GM19438 (cell line): ENCODE measurements around the gene LTBP1.
"Not testable (repeated sequence)": the region's sequence is repeated elsewhere in the genome, so short reads cannot be mapped to it uniquely, and the experiment has no call there.

Experiments
- ATAC-seq: cut with Tn5 transposase; IDR thresholded peaks from one replicate; pipeline ENCODE4 v1.9.1; 2021; ENCODE audit warnings: low read depth; ENCODE audit not compliant: unreplicated experiment

The LTBP1 gene

DNA sequence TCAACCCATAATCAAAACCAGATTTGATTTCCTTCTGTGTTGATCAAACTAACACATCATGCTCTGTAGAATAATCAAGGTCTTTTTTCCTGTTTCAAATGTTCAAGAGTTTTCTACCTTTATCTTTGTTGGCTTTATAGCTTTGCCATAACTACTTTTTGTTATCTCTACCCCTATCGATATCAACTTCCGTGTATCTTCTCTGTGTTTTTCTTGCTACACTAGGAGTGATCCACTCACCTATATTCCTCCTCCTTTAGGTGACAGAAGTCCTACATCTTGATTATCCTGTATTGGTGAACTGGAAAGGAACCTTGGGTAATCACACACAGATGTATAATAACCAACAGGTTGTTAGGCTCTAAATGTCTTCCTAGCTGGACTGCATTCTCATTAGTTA, 85.5 kb downstream of the LTBP1 start:
- no peak for ATAC-seq

DNA sequence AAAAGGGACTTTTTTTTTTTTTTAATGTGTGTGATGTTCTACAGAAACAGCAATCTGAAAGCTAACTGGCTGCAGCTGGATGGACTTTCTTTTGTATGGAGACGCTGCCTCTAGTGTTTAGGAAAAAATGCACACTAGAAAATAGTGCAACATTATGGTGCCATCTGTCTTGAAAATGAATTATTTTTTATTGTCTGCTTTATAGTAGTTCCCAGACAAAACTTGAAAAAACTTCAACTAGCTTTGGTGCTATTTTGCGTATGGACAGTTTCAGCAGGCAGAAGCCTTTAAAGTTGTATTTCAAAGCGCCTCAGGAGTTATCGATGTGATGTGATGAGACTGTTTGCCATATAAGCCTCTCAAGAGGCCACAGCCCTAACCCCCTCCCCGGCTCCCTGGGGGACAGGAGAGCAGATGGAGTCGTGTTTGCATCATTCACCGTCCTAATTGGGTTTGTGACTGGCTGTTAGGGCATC, 86.9 kb downstream of the LTBP1 start:
- no peak for ATAC-seq

DNA sequence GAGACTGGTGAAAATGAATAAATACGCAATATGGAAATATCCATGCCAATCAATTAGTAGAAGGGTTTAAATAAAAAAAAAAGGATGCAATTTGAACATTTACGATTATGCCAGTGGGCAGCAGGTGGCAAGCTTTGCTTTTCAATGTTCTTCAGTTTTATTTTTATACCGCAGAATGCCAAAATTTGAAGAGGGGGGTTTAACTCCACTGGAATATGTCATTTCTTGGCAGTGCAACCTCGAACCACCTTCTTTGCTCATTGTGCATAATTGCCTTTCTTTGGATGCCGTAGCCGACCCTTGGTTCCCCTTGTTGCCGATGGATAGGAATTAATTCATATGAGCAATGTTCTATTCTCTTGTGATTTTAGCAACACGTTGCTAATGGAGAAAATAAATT, 88.0 kb downstream of the LTBP1 start:
- no peak for ATAC-seq

DNA sequence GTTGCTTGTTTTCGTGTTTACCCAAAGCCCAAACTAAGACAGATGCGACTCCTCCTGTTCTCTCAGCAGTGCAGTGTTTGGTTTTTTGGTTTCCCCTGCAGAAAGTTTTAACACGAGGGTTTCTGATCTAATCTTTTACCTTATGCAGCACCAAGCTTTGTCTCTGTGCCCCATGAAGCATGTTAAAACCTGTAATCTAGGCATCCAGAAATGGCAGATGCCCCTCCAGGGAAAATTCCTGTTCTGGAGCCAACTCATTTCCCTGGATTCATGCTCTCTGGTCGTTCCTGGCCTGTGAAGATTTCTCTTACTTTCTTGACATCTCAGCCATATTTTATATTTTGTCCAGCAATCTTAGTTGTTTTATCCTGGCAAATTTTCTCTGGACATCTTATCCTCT, 91.5 kb downstream of the LTBP1 start:
- ATAC-seq = no peak

DNA sequence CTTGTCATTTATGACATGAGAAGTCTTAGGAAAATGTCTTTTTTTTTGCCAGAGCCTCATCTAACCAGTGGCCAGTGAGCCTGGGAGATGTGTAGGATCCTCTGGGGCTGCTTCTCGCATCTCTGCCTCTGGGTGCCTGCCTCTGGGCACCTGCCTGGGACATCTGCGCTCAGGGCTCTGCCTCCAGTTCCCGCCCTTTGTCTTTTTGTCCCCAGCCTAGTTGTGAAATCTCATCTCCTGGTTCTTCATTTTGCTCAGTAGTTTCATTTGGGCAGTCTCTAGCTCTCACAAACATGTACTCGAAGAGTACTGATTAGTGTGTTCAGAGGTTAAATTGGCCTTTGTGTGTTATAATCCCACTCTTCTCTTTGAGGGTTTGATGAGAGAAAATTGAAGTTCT, 92.0 kb downstream of the LTBP1 start:
- ATAC-seq = no peak

DNA sequence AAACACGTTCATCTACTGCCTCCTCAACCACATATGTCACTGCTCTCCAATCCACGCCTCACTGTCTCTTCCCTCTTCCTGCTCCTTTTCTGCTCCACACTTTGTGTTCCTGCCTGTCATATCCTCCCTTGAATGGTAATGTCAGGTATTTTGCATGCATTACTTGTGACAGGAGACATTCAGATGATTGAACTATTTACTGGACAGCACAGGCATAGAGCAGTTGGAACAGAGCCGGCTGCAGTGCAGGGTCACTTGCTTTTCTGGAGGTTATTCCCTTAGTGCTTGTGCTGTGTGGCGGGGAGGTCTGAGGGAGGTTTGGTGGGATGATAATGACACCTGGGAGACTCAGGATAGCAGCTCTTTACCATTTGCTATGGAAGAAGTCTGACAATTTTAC, 93.8 kb downstream of the LTBP1 start:
- no peak for ATAC-seq

DNA sequence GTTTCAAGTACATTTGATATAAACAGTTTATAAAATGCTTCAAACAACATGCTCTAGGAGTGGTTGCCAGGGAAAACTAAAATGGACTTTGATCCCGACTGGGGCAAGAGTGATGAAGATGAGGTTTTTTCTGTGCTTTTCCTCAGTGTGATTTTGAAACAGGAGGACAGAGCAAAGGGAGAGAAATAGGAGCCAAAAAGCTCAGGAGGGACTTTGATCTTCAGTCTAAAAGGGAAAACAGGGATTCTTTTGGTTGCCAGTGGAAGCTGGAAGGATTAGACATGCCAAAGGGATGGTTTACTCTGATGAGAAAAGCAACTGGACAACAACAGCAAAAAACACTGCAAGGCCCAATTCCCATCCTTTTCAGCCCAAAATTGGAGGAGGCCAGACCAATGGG, 95.5 kb downstream of the LTBP1 start:
- no peak for ATAC-seq

DNA sequence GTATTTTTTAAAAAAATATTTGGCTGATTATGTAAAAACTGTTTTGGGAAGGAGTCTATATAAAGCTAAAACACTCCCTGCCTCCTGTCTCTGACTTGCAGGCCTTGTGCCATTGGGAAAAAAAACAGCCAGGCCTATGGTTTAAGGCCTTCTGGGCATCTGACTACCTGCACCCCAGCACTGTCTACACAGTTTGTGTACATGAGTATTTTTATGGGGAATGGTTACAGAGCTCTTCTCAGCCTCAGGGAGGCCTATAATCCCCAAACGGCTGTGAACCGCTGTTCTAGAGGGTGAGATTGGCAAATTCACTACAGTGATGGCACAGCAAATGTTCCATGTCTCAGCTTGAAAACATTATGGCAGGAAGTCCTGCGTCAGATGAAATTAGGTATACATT, 96.1 kb downstream of the LTBP1 start:
- ATAC-seq = no peak

DNA sequence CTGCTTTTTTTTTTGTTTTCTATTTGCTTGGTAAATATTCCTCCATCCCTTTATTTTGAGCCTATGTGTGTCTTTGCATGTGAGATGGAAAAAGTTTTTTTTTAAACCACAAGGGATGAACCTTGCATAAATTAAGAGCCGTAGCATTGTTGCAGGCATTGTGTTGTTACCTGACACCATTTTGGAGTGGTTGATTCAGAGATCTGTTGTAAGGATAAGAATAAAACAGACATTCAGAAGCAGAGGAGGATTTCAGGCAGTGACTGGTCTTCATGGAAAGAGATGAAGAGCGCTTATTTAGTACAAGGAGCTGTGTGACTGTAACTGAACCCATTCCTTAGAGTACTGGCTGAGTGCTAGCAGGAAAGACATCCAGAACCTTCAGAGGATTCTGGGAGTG, 101.2 kb downstream of the LTBP1 start:
- ATAC-seq = no peak

DNA sequence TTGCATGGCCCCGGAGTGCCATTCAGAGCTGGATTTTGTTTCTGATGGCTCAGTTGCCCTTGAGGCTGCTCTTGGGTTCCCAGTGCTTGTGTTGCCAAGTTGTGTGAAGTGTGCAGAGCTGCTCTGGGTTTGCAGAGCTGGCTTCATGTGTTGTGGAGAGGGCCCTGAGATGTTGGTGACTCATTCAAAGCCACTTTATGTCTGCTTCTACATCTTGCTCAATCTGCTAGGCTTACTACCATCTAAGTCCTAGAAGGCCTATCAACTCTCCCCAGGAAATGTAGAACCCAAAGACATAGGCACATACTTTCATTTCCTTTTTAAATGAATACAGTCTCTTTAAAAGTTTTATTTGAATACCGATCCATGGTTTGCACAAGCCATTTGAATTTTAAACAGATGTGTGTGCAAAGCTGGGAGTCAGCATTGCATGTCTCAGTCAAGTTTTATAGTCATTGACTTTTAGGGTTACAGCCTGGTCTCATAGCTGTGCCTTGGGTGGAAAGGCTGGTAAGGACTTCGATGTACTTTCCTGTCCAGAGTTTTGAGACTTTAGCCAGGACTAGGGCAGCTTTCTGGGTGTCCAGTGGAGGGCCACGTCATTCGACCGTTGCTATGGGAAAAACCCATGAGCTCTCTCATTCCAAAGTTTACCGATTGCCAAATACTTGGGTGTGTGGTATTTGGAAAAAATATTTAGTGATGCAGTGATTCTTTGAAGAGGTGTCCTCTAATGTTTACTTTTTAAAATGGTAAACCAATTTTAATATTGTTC, 105.0 kb downstream of the LTBP1 start:
- ATAC-seq = no peak

DNA sequence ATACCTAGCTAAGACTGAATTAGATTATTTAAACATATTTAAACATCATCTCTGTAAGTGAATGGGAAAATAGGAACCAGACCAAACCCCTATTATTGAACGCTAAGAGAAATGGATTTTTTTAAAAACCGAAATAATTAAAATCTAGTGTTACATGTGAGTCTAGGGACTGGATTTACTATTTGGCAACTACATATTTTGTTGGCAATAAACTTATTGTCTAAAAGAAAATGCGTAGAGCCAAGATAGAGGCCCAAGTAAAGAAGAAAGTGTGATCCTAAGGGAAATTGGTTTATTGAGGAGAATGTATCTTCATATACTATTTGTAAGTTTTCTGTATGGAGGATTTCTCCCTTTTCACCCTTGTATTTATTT, 105.6 kb downstream of the LTBP1 start:
- ATAC-seq = no peak

DNA sequence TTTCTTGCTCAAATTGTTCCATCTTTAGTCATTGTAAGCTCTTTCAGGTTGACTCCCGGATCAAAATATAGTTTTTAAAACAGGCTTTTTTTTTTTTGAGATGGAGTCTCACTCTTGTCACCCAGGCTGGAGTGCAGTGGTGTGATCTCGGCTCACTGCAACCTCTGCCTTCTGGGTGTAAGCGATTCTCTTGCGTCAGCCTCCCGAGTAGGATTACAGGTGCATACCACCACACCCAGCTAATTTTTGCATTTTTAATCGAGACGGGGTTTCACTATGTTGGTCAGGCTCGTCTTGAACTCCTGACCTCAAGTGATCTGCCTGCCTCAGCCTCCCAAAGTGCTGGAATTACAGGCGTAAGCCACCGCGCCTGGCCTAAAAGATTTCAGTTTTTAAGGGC, 106.0 kb downstream of the LTBP1 start:
- not testable (repeated sequence) for ATAC-seq

DNA sequence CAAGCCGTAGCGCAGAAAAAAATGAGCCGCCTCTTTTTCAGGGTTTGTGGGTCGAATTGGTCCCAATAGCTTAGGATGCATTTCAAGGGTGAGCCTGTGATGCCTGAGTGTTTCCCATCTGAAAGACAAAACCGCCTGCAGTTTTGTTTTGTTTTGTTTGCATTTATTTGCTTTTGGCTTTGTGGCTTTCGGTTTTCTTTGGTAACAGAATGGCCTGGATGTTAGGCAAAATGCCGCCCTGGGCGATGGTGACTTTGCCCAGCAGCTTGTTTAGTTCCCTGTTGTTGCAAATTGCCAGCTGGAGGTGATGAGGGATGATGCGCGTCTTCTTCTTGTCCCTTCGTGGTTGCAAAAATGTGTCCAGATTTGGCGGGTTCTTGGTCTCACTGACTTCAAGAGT, 109.4 kb downstream of the LTBP1 start:
- no peak for ATAC-seq

DNA sequence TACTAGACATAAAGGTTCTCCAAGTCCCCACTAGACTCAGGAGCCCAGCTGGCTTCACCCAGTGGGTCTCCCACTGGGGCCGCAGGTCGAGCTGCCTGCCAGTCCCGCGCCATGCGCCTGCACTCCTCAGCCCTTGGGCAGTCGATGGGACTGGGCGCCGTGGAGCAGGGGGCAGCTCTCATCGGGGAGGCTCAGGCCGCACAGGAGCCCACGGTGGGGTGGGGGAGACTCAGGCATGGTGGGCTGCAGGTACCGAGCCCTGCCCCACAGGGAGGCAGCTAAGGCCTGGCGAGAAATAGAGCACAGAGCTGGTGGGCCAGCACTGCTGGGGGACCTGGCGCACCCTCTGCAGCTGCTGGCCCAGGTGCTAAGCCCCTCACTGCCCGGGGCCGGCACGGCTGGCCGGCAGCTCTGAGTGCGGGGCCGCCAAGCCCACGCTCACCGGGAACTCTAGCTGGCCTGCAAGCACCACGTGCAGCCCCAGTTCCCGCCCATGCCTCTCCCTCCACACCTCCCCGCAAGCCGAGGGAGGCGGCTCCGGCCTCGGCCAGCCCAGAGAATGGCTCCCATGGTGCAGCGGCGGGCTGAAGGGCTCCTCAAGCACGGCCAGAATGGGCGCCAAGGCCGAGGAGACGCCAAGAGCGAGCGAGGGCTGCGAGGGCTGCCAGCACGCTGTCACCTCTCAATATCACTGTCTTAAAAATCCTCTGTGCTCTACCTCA, 110.7 kb downstream of the LTBP1 start:
- not testable (repeated sequence) for ATAC-seq

DNA sequence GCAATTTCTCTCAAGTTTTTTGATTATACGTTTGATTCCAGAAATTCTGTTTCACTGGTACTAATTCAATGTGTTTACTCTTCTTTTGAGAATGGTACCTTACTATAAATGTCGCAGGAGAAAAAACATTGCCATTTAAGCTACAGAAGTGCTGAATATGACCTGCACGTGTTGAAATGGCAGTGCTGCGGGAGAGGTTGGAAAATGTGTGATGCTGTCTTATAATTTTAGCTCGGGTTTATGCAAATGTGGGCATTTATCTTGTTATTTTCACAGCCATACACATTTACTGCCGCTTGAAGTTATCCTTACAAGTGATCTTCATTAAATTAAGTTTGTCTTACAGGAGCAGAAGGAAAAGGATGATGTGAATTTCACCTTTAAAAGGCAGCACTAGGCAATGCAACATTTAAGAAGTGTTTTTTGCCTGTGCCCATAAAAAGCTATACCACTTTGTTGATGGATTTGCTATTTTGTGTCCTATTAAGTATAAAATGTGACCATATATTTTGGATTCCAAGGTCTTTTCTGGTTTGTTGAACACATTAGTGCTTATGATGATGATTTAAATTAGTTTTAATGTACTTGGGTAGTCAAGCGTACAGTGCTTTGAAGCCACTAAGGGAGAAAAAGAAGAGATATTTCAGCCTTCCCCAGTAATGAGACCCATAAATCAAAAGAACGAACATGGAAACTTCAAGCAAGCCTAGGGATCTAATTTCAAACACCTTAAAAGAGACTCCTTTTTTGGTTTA, 112.1 kb downstream of the LTBP1 start:
- no peak for ATAC-seq

DNA sequence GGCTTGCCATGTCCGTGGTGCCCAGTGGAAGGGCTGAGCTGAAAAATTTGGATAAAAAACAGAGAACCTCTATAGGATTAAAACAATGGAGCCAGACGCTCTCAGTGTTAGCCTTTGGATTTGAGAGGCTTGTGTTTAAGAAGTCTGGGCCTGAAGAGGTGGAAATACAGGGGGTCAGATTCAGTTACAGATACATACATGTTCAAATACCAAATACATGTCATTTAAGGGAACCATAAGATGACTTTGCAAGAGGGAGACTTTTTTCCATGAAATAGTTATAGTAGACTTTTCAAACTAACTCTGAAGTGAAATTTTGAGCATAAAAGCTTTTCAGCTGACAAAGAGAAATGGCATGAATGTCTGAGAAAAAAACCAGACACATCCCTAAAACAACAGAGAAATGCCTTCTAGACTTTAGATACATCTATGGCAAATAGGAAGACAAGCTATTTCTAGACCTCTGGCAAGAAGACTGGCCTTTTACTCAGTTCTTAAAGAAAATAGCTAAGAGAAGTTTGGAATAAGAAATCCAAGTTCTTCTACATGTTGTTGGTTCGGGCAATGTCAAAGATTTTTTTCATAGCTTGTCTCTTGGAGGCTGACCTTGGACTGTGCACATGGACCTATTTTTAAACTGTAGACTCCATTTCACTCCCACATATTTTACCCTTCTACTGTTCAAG, 112.9 kb downstream of the LTBP1 start:
- no peak for ATAC-seq

DNA sequence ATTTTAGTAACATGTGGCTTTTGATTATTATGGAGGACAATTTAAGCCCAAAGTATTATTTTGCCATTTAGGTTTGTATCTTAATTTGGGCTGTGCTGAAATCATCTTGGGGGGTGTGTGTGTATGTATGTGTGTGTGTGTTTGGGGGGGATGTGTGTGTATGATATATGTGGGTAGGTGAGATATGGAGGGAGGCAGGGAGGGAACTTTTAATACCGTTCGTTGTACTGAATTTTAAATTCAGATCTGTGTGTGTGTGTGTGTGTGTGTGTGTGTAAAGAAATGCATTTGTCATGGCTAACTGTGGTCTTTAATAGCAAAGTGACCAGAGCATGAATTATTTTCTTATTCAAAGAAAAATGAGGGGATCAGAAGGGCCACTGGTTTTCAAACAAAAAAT, 113.7 kb downstream of the LTBP1 start:
- no peak for ATAC-seq

DNA sequence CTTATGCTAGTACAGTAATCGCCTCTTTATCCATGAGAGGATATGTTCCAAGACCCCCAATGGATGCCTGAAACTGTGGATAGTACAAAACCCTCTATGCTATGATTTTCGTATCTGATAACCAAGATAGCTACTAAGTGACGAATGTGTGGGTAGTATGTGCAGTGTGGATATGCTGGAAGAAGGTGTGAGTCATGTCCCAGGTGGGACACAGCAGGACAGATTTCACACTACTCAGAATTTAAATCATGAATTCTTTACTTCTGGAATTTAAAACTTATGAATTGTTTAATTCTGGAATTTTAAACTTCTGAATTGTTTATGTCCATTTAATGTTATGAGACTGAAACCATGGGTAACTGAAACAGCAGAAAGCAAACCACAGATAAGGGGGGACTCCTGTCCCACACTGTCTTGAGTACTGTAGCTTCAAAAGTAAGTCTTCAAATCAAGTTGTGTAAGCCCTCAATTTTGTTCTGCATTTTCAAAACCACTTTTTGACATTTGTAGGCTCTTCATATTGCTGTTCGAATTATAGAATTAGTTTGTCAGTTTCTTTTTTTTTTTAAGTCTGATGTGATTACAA, 116.0 kb downstream of the LTBP1 start:
- ATAC-seq = no peak

DNA sequence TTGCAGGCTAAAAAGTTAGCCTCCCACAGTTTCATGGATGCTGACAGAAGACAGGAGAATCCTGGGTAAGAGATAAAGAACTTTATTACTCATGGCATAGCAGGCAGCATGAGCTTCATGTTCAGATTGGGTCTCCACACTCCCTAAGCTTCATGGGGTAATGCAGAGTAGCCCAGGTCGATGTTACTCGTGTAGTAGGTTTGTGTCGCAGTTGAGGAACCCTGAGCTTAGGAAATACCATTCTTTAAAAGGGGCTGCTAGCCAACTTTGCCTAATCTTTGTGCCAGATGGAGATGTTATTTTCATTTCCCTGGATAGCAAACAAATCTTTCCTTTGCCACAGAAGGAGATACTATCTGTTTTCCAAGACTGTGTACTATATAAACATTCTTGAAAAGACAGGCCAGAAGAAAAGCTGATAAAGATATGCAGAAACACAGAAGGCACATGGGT, 117.6 kb downstream of the LTBP1 start:
- ATAC-seq = no peak

DNA sequence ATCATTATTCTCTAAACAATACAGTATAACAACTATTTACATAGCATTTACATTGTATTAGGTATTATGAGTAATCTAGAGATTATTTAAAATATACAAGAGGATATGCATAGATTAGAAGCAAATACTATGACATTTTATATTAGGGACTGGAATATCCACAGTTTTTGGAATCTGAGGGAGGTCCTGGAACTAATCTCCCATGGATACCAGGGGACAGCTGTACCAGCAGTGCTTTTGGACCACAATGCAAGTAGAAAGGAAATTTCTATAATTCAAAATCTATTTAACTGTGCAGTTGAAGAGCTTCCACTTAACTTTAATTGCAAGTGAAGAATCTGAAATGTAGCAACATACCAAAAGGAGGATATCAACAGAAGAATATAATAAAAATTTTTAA, 120.8 kb downstream of the LTBP1 start:
- ATAC-seq = no peak
